IMR-90 (cell line): Measurements from ENCODE around the gene CIRBP. TPM values are rescaled to one million over a fixed set of nuclear protein-coding genes. Genes with fewer than 3 reads are reported as not detected.

ENCODE experiments used
- ATAC-seq: fragments of 200-7000 bp; cut with Tn5 transposase; 2 replicates; pipeline ENCODE4 v1.9.1; 2020; ENCODE audit warnings: low read depth, mild to moderate bottlenecking, moderate library complexity
- BruUV-seq: library from RNA; stranded (reverse); fragments of 400-500 nt; replicated peaks from 2 replicates; lab custom pipeline; 2021; lab: Mats Ljungman, UMichigan
- CTCF ChIA-PET: fragments of 300-600 bp; formaldehyde crosslinking; extraction: SDS; loops from one replicate; lab custom pipeline; 2021; ENCODE audit warnings: antibody characterized with exemption; lab: Yijun Ruan, JAX
- POLR2A ChIA-PET: fragments of 300-600 bp; sonication (Branson Sonifier 250); formaldehyde crosslinking; loops from one replicate; lab custom pipeline; 2022; ENCODE audit warnings: antibody characterized with exemption; ENCODE audit not compliant: unreplicated experiment; lab: Charles Lee
- DNase-seq: peaks from one replicate; pipeline ENCODE4 v3.0.0; 2013
- H2AFZ ChIP-seq: replicated peaks from 2 replicates; pipeline ENCODE3; 2013; ENCODE audit warnings: low read length, mild to moderate bottlenecking; ENCODE audit not compliant: poor library complexity
- H2AK5ac ChIP-seq: 2 replicates; pipeline ENCODE4 v1.6.1; 2013; ENCODE audit warnings: low read depth, low read length, inconsistent platforms
- H2AK9ac ChIP-seq: replicated peaks from 2 replicates; pipeline ENCODE3; 2013; ENCODE audit warnings: mild to moderate bottlenecking, low read depth, low read length, moderate library complexity; ENCODE audit not compliant: poor library complexity
- H2BK120ac ChIP-seq: 2 replicates; pipeline ENCODE4 v1.6.1; 2013; ENCODE audit warnings: low read depth, low read length, inconsistent platforms
- H2BK15ac ChIP-seq: 3 replicates; pipeline ENCODE4 v1.6.1; 2013; ENCODE audit warnings: low read depth, low read length, inconsistent platforms
- H2BK20ac ChIP-seq: 2 replicates; pipeline ENCODE4 v1.6.1; 2013; ENCODE audit warnings: low read depth, mild to moderate bottlenecking, inconsistent platforms, low read length, moderate library complexity
- H2BK5ac ChIP-seq: 2 replicates; pipeline ENCODE4 v1.6.1; 2013; ENCODE audit warnings: mild to moderate bottlenecking, low read depth, low read length, inconsistent platforms; ENCODE audit not compliant: poor library complexity, severe bottlenecking
- H3K14ac ChIP-seq: replicated peaks from 2 replicates; pipeline ENCODE4 v1.6.1; 2013; ENCODE audit warnings: low read depth, low read length, inconsistent platforms
- H3K18ac ChIP-seq: 2 replicates; pipeline ENCODE4 v1.6.1; 2013; ENCODE audit warnings: low read depth, low read length, control low read depth
- H3K23ac ChIP-seq: 2 replicates; pipeline ENCODE4 v1.6.1; 2013; ENCODE audit warnings: low read depth, low read length, inconsistent platforms
- H3K27ac ChIP-seq: 2 replicates; pipeline ENCODE4 v1.5.1; 2013; ENCODE audit warnings: mild to moderate bottlenecking, control low read depth, low read length; ENCODE audit not compliant: insufficient read depth
- H3K27me3 ChIP-seq: 2 replicates; pipeline ENCODE4 v1.6.1; 2013; ENCODE audit warnings: low read length; ENCODE audit not compliant: control insufficient read depth, insufficient read depth
- H3K36me3 ChIP-seq: 2 replicates; pipeline ENCODE4 v1.6.1; 2013; ENCODE audit warnings: low read length, mixed read lengths; ENCODE audit not compliant: control insufficient read depth, insufficient read depth
- H3K4ac ChIP-seq: 2 replicates; pipeline ENCODE4 v1.6.1; 2013; ENCODE audit warnings: low read depth, low read length, inconsistent platforms
- H3K4me1 ChIP-seq: 2 replicates; pipeline ENCODE4 v1.6.1; 2013; ENCODE audit warnings: low read length, mixed read lengths; ENCODE audit not compliant: control insufficient read depth, insufficient read depth
- H3K4me2 ChIP-seq: 2 replicates; pipeline ENCODE4 v1.6.1; 2013; ENCODE audit warnings: low read depth, mild to moderate bottlenecking, control low read depth, low read length, moderate library complexity
- H3K4me3 ChIP-seq: 2 replicates; pipeline ENCODE4 v1.5.1; 2013; ENCODE audit warnings: low read depth, mild to moderate bottlenecking, control low read depth, low read length, moderate library complexity; ENCODE audit not compliant: insufficient read depth
- H3K56ac ChIP-seq: 2 replicates; pipeline ENCODE4 v1.6.1; 2013; ENCODE audit warnings: low read length, inconsistent platforms; ENCODE audit not compliant: insufficient read depth; ENCODE audit errors: extremely low read depth
- H3K79me1 ChIP-seq, 2 experiments: 2 replicates each; pipeline ENCODE4 v1.6.1; 2013; ENCODE audit warnings: low read length in 2 of 2, inconsistent platforms in 1 of 2, low read depth in 1 of 2
- H3K9ac ChIP-seq: 2 replicates; pipeline ENCODE4 v1.6.1; 2013; ENCODE audit warnings: low read depth, low read length, control low read depth
- H3K9me1 ChIP-seq: 2 replicates; pipeline ENCODE4 v1.6.1; 2013; ENCODE audit warnings: low read length, inconsistent platforms; ENCODE audit not compliant: insufficient read depth
- H3K9me3 ChIP-seq: 2 replicates; pipeline ENCODE4 v1.6.1; 2013; ENCODE audit warnings: low read length; ENCODE audit not compliant: control insufficient read depth, insufficient read depth
- H4K20me1 ChIP-seq: 2 replicates; pipeline ENCODE4 v1.6.1; 2013; ENCODE audit warnings: low read length, inconsistent platforms; ENCODE audit not compliant: insufficient read depth
- H4K5ac ChIP-seq: 2 replicates; pipeline ENCODE4 v1.6.1; 2013; ENCODE audit warnings: mild to moderate bottlenecking, low read depth, low read length, control low read depth
- H4K8ac ChIP-seq, 2 experiments: 2 replicates each; pipeline ENCODE4 v1.6.1; 2013; ENCODE audit warnings: low read depth in 2 of 2, low read length in 2 of 2, control low read depth in 1 of 2, inconsistent platforms in 1 of 2
- H4K91ac ChIP-seq: 2 replicates; pipeline ENCODE4 v1.6.1; 2013; ENCODE audit warnings: low read depth, low read length, inconsistent platforms; ENCODE audit not compliant: insufficient read depth
- CEBPB ChIP-seq: IDR thresholded peaks from 2 replicates; pipeline ENCODE4 v1.6.1; 2012; ENCODE audit warnings: low read depth, low read length, improper control_type of control experiment
- FOS ChIP-seq: fragments of 150-350 bp; IDR thresholded peaks from 2 replicates; pipeline ENCODE4 v1.6.1; 2016; ENCODE audit warnings: low read depth, low read length
- MAFK ChIP-seq: IDR thresholded peaks from 2 replicates; pipeline ENCODE4 v1.6.1; 2012; ENCODE audit warnings: low read depth, low read length, improper control_type of control experiment
- MAZ ChIP-seq: IDR thresholded peaks from 2 replicates; pipeline ENCODE4 v1.6.1; 2012; ENCODE audit warnings: low read depth, mild to moderate bottlenecking, low read length, improper control_type of control experiment, moderate library complexity, borderline replicate concordance
- MXI1 ChIP-seq: IDR thresholded peaks from 2 replicates; pipeline ENCODE4 v1.6.1; 2012; ENCODE audit warnings: low read depth, mild to moderate bottlenecking, low read length, moderate library complexity, borderline replicate concordance
- NFE2L2 ChIP-seq: fragments of 150-350 bp; IDR thresholded peaks from 2 replicates; pipeline ENCODE4 v1.6.1; 2016; ENCODE audit warnings: low read depth, mild to moderate bottlenecking, low read length
- POLR2A ChIP-seq: IDR thresholded peaks from 2 replicates; pipeline ENCODE4 v1.6.1; 2012; ENCODE audit warnings: mild to moderate bottlenecking, low read depth, low read length
- RAD21 ChIP-seq: IDR thresholded peaks from 2 replicates; pipeline ENCODE4 v1.6.1; 2012; ENCODE audit warnings: low read length, improper control_type of control experiment
- RCOR1 ChIP-seq: IDR thresholded peaks from 2 replicates; pipeline ENCODE4 v1.6.1; 2012; ENCODE audit warnings: mild to moderate bottlenecking, low read length, improper control_type of control experiment; ENCODE audit not compliant: insufficient replicate concordance
- SMC3 ChIP-seq: fragments of 150-350 bp; IDR thresholded peaks from 2 replicates; pipeline ENCODE4 v1.6.1; 2016; ENCODE audit warnings: low read depth, mild to moderate bottlenecking, antibody characterized with exemption, low read length, moderate library complexity
- USF2 ChIP-seq: fragments of 150-350 bp; IDR thresholded peaks from 2 replicates; pipeline ENCODE4 v1.6.1; 2017; ENCODE audit warnings: mild to moderate bottlenecking, antibody characterized with exemption, low read length, low read depth
- WGBS, 2 experiments: methylation state at CpG; one replicate each; pipeline versions ENCODE4 v1.1.5 to v1.1.7; 2013; ENCODE audit warnings: missing lambda C conversion rate in 2 of 2; ENCODE audit not compliant: insufficient read length in 1 of 2; ENCODE audit errors: extremely low coverage in 2 of 2; 5-methylcytosine and 5-hydroxymethylcytosine counted together
- dilution Hi-C: fragments of 300-500 bp; cut with HindIII; formaldehyde crosslinking; loops from one replicate; pipeline ENCODE4 v1.14.3; 2018; ENCODE audit warnings: low sequenced_read_pairs; ENCODE audit not compliant: unreplicated experiment
- in situ Hi-C: fragments of 300-500 bp; cut with MboI; formaldehyde crosslinking; loops from 3 replicates; pipeline ENCODE4 v1.14.3; 2019; ENCODE audit warnings: low sequenced_read_pairs, inconsistent platforms, mixed read lengths
- intact Hi-C: fragments of 100-400 bp; cut with micrococcal nuclease; formaldehyde crosslinking; loops from 2 replicates; pipeline ENCODE4 v1.10.0; 2022
- polyA plus RNA-seq, 3 experiments: library from polyadenylated mRNA; depleted of rRNA; stranded (reverse); fragments of >200 nt; gene quantifications; 2 replicates each; pipeline ENCODE4 v1.2.3, GENCODE V29; 2012; ENCODE audit warnings: low replicate concordance in 1 of 3
- total RNA-seq: library from RNA; depleted of rRNA; stranded (reverse); fragments of >200 nt; gene quantifications from 2 replicates; pipeline ENCODE4 v1.2.3, GENCODE V29; 2012

CIRBP gene
- total and polyA plus RNA-seq, 2 of the 4 experiments (the other 2 are of a cell fraction), result 299 to 542 TPM

GRCh38 chr19:1249298-1249989, 19.7 kb upstream of the CIRBP start:
- H4K20me1 ChIP-seq, result peaks cover 64% of the 10 kb centered on the region
- in situ Hi-C loops (no loop called here), intact Hi-C loops (loop anchor here (1.0 kb wide), 1 partner anchor 20 kb away; the partner anchor contains the start of gene CIRBP), dilution Hi-C loops (no loop called here)
- DNase-seq (peak; percentile 96), ATAC-seq (peak; percentile 38)
- no peak overlapping the region for H3K4me2 ChIP-seq
- peak overlapping the region; percentile 4; the same call in 1 of the 2 replicates for H2BK120ac ChIP-seq
- H3K9me3 ChIP-seq, result no peaks in the 10 kb centered on the region
- no peak overlapping the region for H2BK15ac ChIP-seq
- peak overlapping the region in 1 of 2 experiments; percentile 48; a peak in 1 of 4 replicates for H4K8ac ChIP-seq
- peaks cover 20% of the 10 kb centered on the region for H3K4me1 ChIP-seq
- H2AK9ac ChIP-seq, result peak overlapping the region; percentile 99
- H2AK5ac ChIP-seq, result 0 out of 2 replicates have a peak overlapping the region, but pooled peaks have one; percentile 54
- H3K23ac ChIP-seq, result no peak overlapping the region
- H2BK20ac ChIP-seq, result no peak overlapping the region
- no peaks in the 10 kb centered on the region for H3K9me1 ChIP-seq
- peak overlapping the region; percentile 98 for H3K27ac ChIP-seq
- peaks cover 30% of the 10 kb centered on the region for H3K36me3 ChIP-seq
- H3K4ac ChIP-seq, result peak overlapping the region; percentile 41; the same call in 1 of the 2 replicates
- no peak overlapping the region for H4K5ac ChIP-seq
- TF ChIP-seq MXI1 (peak; percentile 10; the same call in 1 of the 2 replicates), SMC3 (0 out of 2 replicates have a peak, but pooled peaks have one; percentile 6), USF2 (peak; percentile 84), FOS (no peak), CEBPB (no peak), NFE2L2 (no peak), POLR2A (peak; percentile 97), RAD21 (no peak), MAZ (peak; percentile 91), RCOR1 (no peak), MAFK (no peak)
- H3K18ac ChIP-seq, result no peak overlapping the region
- H3K27me3 ChIP-seq, result no peaks in the 10 kb centered on the region
- H3K9ac ChIP-seq, result peak overlapping the region; percentile 78
- 0 out of 2 replicates have a peak overlapping the region, but pooled peaks have one; percentile 5 for H3K56ac ChIP-seq
- ChIA-PET POLR2A (interaction anchor here (0.5 to 1.0 kb wide), 2 partner anchors 9 to 19 kb away, joined by 3 to 4 read pairs; no protein-coding TSS in a partner anchor), CTCF (no interaction called here)
- H4K91ac ChIP-seq, result peak overlapping the region; percentile 55; the same call in 1 of the 2 replicates
- H3K14ac ChIP-seq, result no peak overlapping the region
- 0% methylated on average over 15 of the region's 102 CpGs; no CpG with 5 or more reads in 1 of the 2 experiments for WGBS, 2 experiments
- peak overlapping the region; percentile 94 for H3K4me3 ChIP-seq
- peak overlapping the region; percentile 82 for H2AFZ ChIP-seq
- H3K79me1 ChIP-seq, result peaks cover 0 to 36% of the 10 kb centered on the region in 2 experiments; a peak in 2 of 4 replicates
- no TSS peak for BruUV-seq
- peak overlapping the region; percentile 97 for H2BK5ac ChIP-seq
